HuH-7 (cell line): ENCODE measurements around the gene UMODL1.
"Not testable (repeated sequence)": the region's sequence is repeated elsewhere in the genome, so short reads cannot be mapped to it uniquely, and the experiment has no call there.

Source experiments
- DNase-seq: peaks from one replicate; pipeline ENCODE4 v3.0.0; 2011; ENCODE audit warnings: low spot score

UMODL1 gene

GRCh38 chr21:42059141-42059540 is 12.0 kb upstream of the UMODL1 start:
- DNase-seq = no peak

- no peak for DNase-seq
Measured at GRCh38 chr21:42059721-42060120, 11.4 kb upstream of the UMODL1 start.

GRCh38 chr21:42060166-42060565 is 11.0 kb upstream of the UMODL1 start:
- no peak for DNase-seq

GRCh38 chr21:42061195-42061985 is 9.7 kb upstream of the UMODL1 start:
- no peak for DNase-seq

GRCh38 chr21:42061986-42062235 is 9.2 kb upstream of the UMODL1 start:
- DNase-seq = no peak

- DNase-seq = no peak
Measured at GRCh38 chr21:42062236-42063022, 8.7 kb upstream of the UMODL1 start.

- no peak for DNase-seq
Measured at GRCh38 chr21:42063191-42063570, 7.9 kb upstream of the UMODL1 start.

- no peak for DNase-seq
Measured at GRCh38 chr21:42063571-42064521, 7.3 kb upstream of the UMODL1 start.

GRCh38 chr21:42066521-42066920 is 4.6 kb upstream of the UMODL1 start:
- no peak for DNase-seq

- DNase-seq = no peak
Measured at GRCh38 chr21:42067531-42068255, 3.4 kb upstream of the UMODL1 start.

GRCh38 chr21:42068256-42068545 is 2.9 kb upstream of the UMODL1 start:
- DNase-seq = no peak

GRCh38 chr21:42068592-42068991 is 2.5 kb upstream of the UMODL1 start:
- DNase-seq = no peak

GRCh38 chr21:42069327-42069726 is 1.8 kb upstream of the UMODL1 start:
- DNase-seq = no peak

- no peak for DNase-seq
Measured at GRCh38 chr21:42069843-42070242, 1.3 kb upstream of the UMODL1 start.

GRCh38 chr21:42073145-42074099 is 2.3 kb downstream of the UMODL1 start:
- DNase-seq = no peak

GRCh38 chr21:42075686-42076471 is 4.8 kb downstream of the UMODL1 start:
- DNase-seq = no peak

GRCh38 chr21:42077685-42078238 is 6.6 kb downstream of the UMODL1 start:
- DNase-seq = not testable (repeated sequence)

GRCh38 chr21:42078247-42079007 is 7.3 kb downstream of the UMODL1 start:
- not testable (repeated sequence) for DNase-seq
